ENCODE data around the gene RHOT2.
A peak's percentile ranks its signal among the peaks of the same experiment; 100 is the strongest.

Gene RHOT2

GRCh38 chr16:718389-718788, 50.5 kb downstream of the RHOT2 start:
- intact Hi-C loops (cut with DNase I): no loop called here

GRCh38 chr16:718922-719321, 51.0 kb downstream of the RHOT2 start:
- intact Hi-C loops (cut with DNase I): no loop called here
- DNase-seq: no peak

More at GRCh38 chr16:718389-718788, 50.5 kb downstream of the RHOT2 start:
- no peak for DNase-seq

GRCh38 chr16:719815-720446, 52.0 kb downstream of the RHOT2 start:
- intact Hi-C loops (cut with DNase I): loop anchor here (2.0 kb wide), 1 partner anchor 21 kb away; the partner anchor contains the start of gene CIAO3
- DNase-seq: peak in 2 of 42 donors; percentile 45 to 60

- peak in 26 of 42 donors; percentile 36 to 86 (median 65) for DNase-seq
- intact Hi-C loops (cut with DNase I): loop anchor here (2.0 kb wide), 1 partner anchor 20 kb away; the partner anchor contains the start of gene CIAO3
Measured at GRCh38 chr16:720447-720989, 52.6 kb downstream of the RHOT2 start.

GRCh38 chr16:720990-721764, 53.2 kb downstream of the RHOT2 start, which contains the start of gene ANTKMT:
ANTKMT (plus strand) TSS chr16:721146; CDS start chr16:721275, 129 bp downstream.
- peak in 37 of 42 donors; percentile 57 to 90 (median 79) for DNase-seq
- intact Hi-C loops (cut with DNase I): loop anchor here (2.0 kb wide), 1 partner anchor 20 kb away; the partner anchor contains the start of gene CIAO3

GRCh38 chr16:721765-722540, 54.0 kb downstream of the RHOT2 start:
- peak in 4 of 42 donors; percentile 7 to 25 (median 14) for DNase-seq

GRCh38 chr16:722835-723633, 55.1 kb downstream of the RHOT2 start:
- DNase-seq: peak in 5 of 42 donors; percentile 2 to 39 (median 8)
- intact Hi-C loops (cut with DNase I): no loop called here

More at GRCh38 chr16:721765-722540, 54.0 kb downstream of the RHOT2 start:
- intact Hi-C loops (cut with DNase I): loop anchor here (2.0 kb wide), 1 partner anchor 19 kb away; the partner anchor contains the start of gene CIAO3

- DNase-seq: peak in 1 of 42 donors; percentile 4
- intact Hi-C loops (cut with DNase I): no loop called here
Measured at GRCh38 chr16:723695-724094, 55.8 kb downstream of the RHOT2 start.
